ENCODE data around the gene APLP2.
"Not testable (repeated sequence)": the region's sequence is repeated elsewhere in the genome, so short reads cannot be mapped to it uniquely, and the experiment has no call there.

The APLP2 gene

GRCh38 chr11:130174642-130175041 is 104.9 kb downstream of the APLP2 start:
- DNase-seq (ENCODE audit: low spot score): no peak

GRCh38 chr11:130175898-130176297 is 106.2 kb downstream of the APLP2 start:
- no peak for DNase-seq (ENCODE audit: low spot score)

GRCh38 chr11:130177782-130178181 is 108.1 kb downstream of the APLP2 start:
- no peak for DNase-seq (ENCODE audit: low spot score)

- no peak for DNase-seq (ENCODE audit: low spot score)
Observed at GRCh38 chr11:130178441-130179339, 109.0 kb downstream of the APLP2 start.

GRCh38 chr11:130179396-130180306 is 110.0 kb downstream of the APLP2 start:
- DNase-seq (ENCODE audit: low spot score): no peak

- DNase-seq (ENCODE audit: low spot score): no peak
Observed at GRCh38 chr11:130180491-130180890, 110.8 kb downstream of the APLP2 start.

- no peak for DNase-seq (ENCODE audit: low spot score)
Observed at GRCh38 chr11:130180896-130181294, 111.2 kb downstream of the APLP2 start.

GRCh38 chr11:130181295-130182272 is 111.9 kb downstream of the APLP2 start:
- peak; percentile 59 for DNase-seq (ENCODE audit: low spot score)

GRCh38 chr11:130183878-130184610 is 114.3 kb downstream of the APLP2 start:
- no peak for DNase-seq (ENCODE audit: low spot score)

GRCh38 chr11:130187096-130187495 is 117.4 kb downstream of the APLP2 start:
- no peak for DNase-seq (ENCODE audit: low spot score)

GRCh38 chr11:130188047-130188446 is 118.4 kb downstream of the APLP2 start:
- no peak for DNase-seq (ENCODE audit: low spot score)

- no peak for DNase-seq (ENCODE audit: low spot score)
Observed at GRCh38 chr11:130188585-130189347, 119.1 kb downstream of the APLP2 start.

GRCh38 chr11:130189492-130190210 is 120.0 kb downstream of the APLP2 start:
- no peak for DNase-seq (ENCODE audit: low spot score)

GRCh38 chr11:130190371-130190881 is 120.7 kb downstream of the APLP2 start:
- no peak for DNase-seq (ENCODE audit: low spot score)

- no peak for DNase-seq (ENCODE audit: low spot score)
Observed at GRCh38 chr11:130191896-130192295, 122.2 kb downstream of the APLP2 start.

- DNase-seq (ENCODE audit: low spot score): peak; percentile 49
Observed at GRCh38 chr11:130192845-130193267, 123.2 kb downstream of the APLP2 start.

GRCh38 chr11:130193551-130193950 is 123.9 kb downstream of the APLP2 start:
- not testable (repeated sequence) for DNase-seq (ENCODE audit: low spot score)

Data from HuH-7.5 (cell line).